Adrenal gland (tissue), 12 donors: Measurements from ENCODE around the gene AGBL4. TPM values are rescaled to one million over a fixed set of nuclear protein-coding genes. Genes with fewer than 3 reads are reported as not detected.

ENCODE experiments used
- DNase-seq, 7 donors: peaks; one replicate each; pipeline ENCODE4 v3.0.0-alpha.2; 2019 to 2020
- H3K27ac ChIP-seq, 5 donors: fragments of 200-600 bp; sonication (generic) in 4 of 5; 1 replicate in 3 of 5; 2 replicates in 2 of 5; pipeline versions ENCODE4 v1.5.1 to v1.8.0; 2016 to 2020; ENCODE audit warnings: mild to moderate bottlenecking in 1 of 5
- H3K27me3 ChIP-seq: fragments of 200-600 bp; 2 replicates; pipeline ENCODE4 v1.8.0; 2021
- H3K36me3 ChIP-seq, 2 donors: fragments of 200-600 bp; replicated peaks in 1 of 2; 1 replicate in 1 of 2; 2 replicates in 1 of 2; pipeline versions ENCODE4 v1.5.1 to v1.8.0; 2018 to 2022
- H3K4me1 ChIP-seq, 2 donors: fragments of 200-600 bp; replicated peaks in 1 of 2; 1 replicate in 1 of 2; 2 replicates in 1 of 2; pipeline versions ENCODE4 v1.5.1 to v1.8.0; 2018 to 2021
- H3K4me3 ChIP-seq, 4 donors: fragments of 200-600 bp; sonication (generic) in 3 of 4; one replicate each; pipeline ENCODE4 v1.5.1; 2016 to 2018
- H3K9me3 ChIP-seq, 3 donors: fragments of 200-600 bp; sonication (generic) in 1 of 3; replicated peaks in 1 of 3; 1 replicate in 2 of 3; 2 replicates in 1 of 3; pipeline versions ENCODE4 v1.5.1 to v1.8.0; 2016 to 2021
- POLR2A ChIP-seq, 2 donors: fragments of 450-650 bp; IDR thresholded peaks; one replicate each; pipeline ENCODE4 v1.6.1; 2017; ENCODE audit warnings: antibody characterized with exemption in 2 of 2, mild to moderate bottlenecking in 2 of 2, moderate library complexity in 1 of 2
- WGBS, 4 donors: extraction: QIAGEN DNeasy Blood & Tissue Kit in 2 of 4; methylation state at CpG; one replicate each; pipeline versions ENCODE4 v1.1.5 to v1.1.7; 2013 to 2017; 5-methylcytosine and 5-hydroxymethylcytosine counted together
- intact Hi-C, 2 donors: fragments of 100-400 bp; cut with DNase I; formaldehyde crosslinking; loops; one replicate each; pipeline versions ENCODE4 v1.14.1 to v1.15.0; 2022 to 2023
- polyA plus RNA-seq, 3 donors: library from polyadenylated mRNA; stranded (reverse); fragments of 200-250 nt in 2 of 3; fragments of 350-450 nt in 1 of 3; fragmentation: Illumina TruSeq in 1 of 3; extraction: RNeasy Lipid Tissue Mini Kit (QIAGEN cat#74804) in 1 of 3; gene quantifications; one replicate each; pipeline ENCODE4 v1.2.3, GENCODE V29; 2013 to 2014
- total RNA-seq, 9 donors: library from RNA; depleted of rRNA in 4 of 9; stranded (reverse); fragments of >200 nt in 4 of 9; fragments of 120-200 nt in 1 of 9; fragmentation: NEBNext Ultra II Directional in 1 of 9; extraction: Animal tissue kit (Norgen Biotek cat#: 25700) in 1 of 9; gene quantifications; one replicate each; pipeline versions ENCODE4 v1.1.0 to v1.2.4, GENCODE V29; 2013 to 2023
- TF ChIP-seq, protein P1 (sequence below), 6 experiments: fragments of 450-650 bp in 4 of 6; fragments of 200-600 bp in 2 of 6; sonication (generic) in 1 of 6; IDR thresholded peaks; 1 replicate in 5 of 6; 2 replicates in 1 of 6; pipeline versions ENCODE4 v1.5.1 to v1.8.0; 2016 to 2021; ENCODE audit warnings: antibody characterized with exemption in 6 of 6, mild to moderate bottlenecking in 2 of 6, moderate library complexity in 1 of 6
- donor health status: healthy with polysubstance abuse.
- donor health status: Bipolar disorder and iron deficiency.
- donor health status: DM: yes; HTN: yes; CAD: no.
- donor health status: DM: no; HTN: no; CAD: no.
- donor health status: DM: no; HTN: no; CAD: no.
- donor health status: DM: yes; HTN: yes; CAD: no.

The AGBL4 gene
- total and polyA plus RNA-seq, 12 donors = 0.10 to 1.9 (median 0.80) TPM; not detected in 2

- Histone ChIP-seq H3K9me3 (no peaks in the 10 kb centered on the region), H3K27me3 (no peaks in the 10 kb centered on the region), H3K36me3 (no peaks in the 10 kb centered on the region), H3K4me3 (no peak overlapping the region), H3K27ac (no peak overlapping the region), H3K4me1 (peaks cover 5 to 8% of the 10 kb centered on the region in 2 donors)
- TF ChIP-seq, protein P1, sequence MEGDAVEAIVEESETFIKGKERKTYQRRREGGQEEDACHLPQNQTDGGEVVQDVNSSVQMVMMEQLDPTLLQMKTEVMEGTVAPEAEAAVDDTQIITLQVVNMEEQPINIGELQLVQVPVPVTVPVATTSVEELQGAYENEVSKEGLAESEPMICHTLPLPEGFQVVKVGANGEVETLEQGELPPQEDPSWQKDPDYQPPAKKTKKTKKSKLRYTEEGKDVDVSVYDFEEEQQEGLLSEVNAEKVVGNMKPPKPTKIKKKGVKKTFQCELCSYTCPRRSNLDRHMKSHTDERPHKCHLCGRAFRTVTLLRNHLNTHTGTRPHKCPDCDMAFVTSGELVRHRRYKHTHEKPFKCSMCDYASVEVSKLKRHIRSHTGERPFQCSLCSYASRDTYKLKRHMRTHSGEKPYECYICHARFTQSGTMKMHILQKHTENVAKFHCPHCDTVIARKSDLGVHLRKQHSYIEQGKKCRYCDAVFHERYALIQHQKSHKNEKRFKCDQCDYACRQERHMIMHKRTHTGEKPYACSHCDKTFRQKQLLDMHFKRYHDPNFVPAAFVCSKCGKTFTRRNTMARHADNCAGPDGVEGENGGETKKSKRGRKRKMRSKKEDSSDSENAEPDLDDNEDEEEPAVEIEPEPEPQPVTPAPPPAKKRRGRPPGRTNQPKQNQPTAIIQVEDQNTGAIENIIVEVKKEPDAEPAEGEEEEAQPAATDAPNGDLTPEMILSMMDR (IDR thresholded peaks at IDR 0.05) = no peak
- TF ChIP-seq POLR2A (IDR thresholded peaks at IDR 0.05) = no peak
- no peak for DNase-seq
- intact Hi-C loops = loop anchor here in 1 of 2 donors (10.0 kb wide), 1 partner anchor 146 kb away; no protein-coding TSS in a partner anchor
- 65 to 87% (median 67%) methylated on average over 12 of the region's 12 CpGs for WGBS, 4 donors
Measured at GRCh38 chr1:48500541-48501450, 1523.0 kb downstream of the AGBL4 start.

- intact Hi-C loops = loop anchor here in 1 of 2 donors (10.0 kb wide), 1 partner anchor 294 kb away; no protein-coding TSS in a partner anchor
Measured at GRCh38 chr1:48499211-48499735, 1524.5 kb downstream of the AGBL4 start.

DNA sequence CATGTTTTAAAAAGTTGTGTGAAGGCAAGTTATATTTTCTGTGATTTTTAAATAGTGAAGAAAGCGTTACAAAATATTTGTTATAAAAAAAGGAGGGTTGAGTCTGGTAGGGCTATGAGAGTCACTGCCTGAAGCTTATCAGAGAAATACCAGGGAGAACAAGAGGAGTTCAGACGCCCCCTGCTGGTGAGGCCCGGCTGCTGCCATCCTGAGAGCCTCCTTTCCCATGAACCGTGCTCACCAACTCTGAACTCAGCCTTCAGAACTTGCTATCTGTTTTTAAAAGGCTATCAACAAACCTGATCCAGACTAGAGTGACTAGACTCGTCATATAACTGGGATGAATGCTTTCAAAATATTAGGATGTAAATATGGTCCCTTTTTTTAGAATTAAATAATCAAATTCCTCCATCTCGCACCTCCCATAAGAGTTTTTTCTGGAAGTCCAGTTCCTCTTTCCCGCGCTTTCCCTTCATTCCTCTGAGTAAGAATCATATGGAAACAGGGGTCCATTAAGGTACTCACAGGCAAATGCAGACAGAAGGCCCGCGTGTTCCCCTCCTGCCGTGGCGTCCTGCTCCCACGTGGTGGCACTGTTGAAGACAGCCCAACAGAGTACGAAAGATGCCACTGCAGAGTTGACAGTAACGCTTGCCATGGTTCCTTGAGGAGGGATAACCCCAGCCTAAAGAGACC lies 1525.5 kb downstream of the AGBL4 start:
- DNase-seq = peak; percentile 79 to 96 (median 88)
- H3K27ac ChIP-seq = no peak overlapping the region
- peaks cover 16 to 22% of the 10 kb centered on the region in 2 donors for H3K4me1 ChIP-seq
- H3K4me3 ChIP-seq = no peak overlapping the region
- no peaks in the 10 kb centered on the region for H3K27me3 ChIP-seq
- TF ChIP-seq POLR2A (IDR thresholded peaks at IDR 0.05) = no peak
- TF ChIP-seq, protein P1 (IDR thresholded peaks at IDR 0.05) = peak; percentile 86 to 95 (median 90)
- no peaks in the 10 kb centered on the region for H3K9me3 ChIP-seq
- 25 to 28% (median 26%) methylated on average over 15 of the region's 15 CpGs for WGBS, 4 donors
- intact Hi-C loops = loop anchor here in 1 of 2 donors (10.0 kb wide), 1 partner anchor 293 kb away; no protein-coding TSS in a partner anchor
- no peaks in the 10 kb centered on the region for H3K36me3 ChIP-seq

More at GRCh38 chr1:48499211-48499735, 1524.5 kb downstream of the AGBL4 start:
- 77 to 89% (median 78%) methylated on average over 7 to 8 of the region's 8 CpGs for WGBS, 4 donors
- Histone ChIP-seq H3K4me1 (peaks cover 14 to 16% of the 10 kb centered on the region in 2 donors), H3K36me3 (no peaks in the 10 kb centered on the region), H3K4me3 (no peak overlapping the region), H3K9me3 (no peaks in the 10 kb centered on the region), H3K27me3 (no peaks in the 10 kb centered on the region), H3K27ac (no peak overlapping the region)
- no peak for DNase-seq
- TF ChIP-seq, protein P1 (IDR thresholded peaks at IDR 0.05) = no peak
- no peak for TF ChIP-seq POLR2A (IDR thresholded peaks at IDR 0.05)

- no peak overlapping the region for H3K4me3 ChIP-seq
- TF ChIP-seq, protein P1 (IDR thresholded peaks at IDR 0.05) = no peak
- TF ChIP-seq POLR2A (IDR thresholded peaks at IDR 0.05) = no peak
- no peaks in the 10 kb centered on the region for H3K36me3 ChIP-seq
- DNase-seq = no peak
- no peaks in the 10 kb centered on the region for H3K27me3 ChIP-seq
- H3K4me1 ChIP-seq = peaks cover 16 to 39% of the 10 kb centered on the region in 2 donors
- no peaks in the 10 kb centered on the region for H3K9me3 ChIP-seq
- intact Hi-C loops = loop anchor here in 1 of 2 donors (10.0 kb wide), 1 partner anchor 291 kb away; no protein-coding TSS in a partner anchor
- WGBS, 4 donors = 94 to 100% (median 96%) methylated on average over 3 of the region's 3 CpGs
- no peak overlapping the region for H3K27ac ChIP-seq
Measured at GRCh38 chr1:48495911-48496310, 1527.8 kb downstream of the AGBL4 start.
